BLaER1 treated with 17β-estradiol and CSF1 and Interleukin-3, amounts not matched to agents 10 nM and 100 nM (cell line): Measurements from ENCODE around the gene LAMB4.

Experiments
- H3K27ac ChIP-seq, 11 experiments: shearing (Covaris generic); formaldehyde crosslinking; 2 replicates each; pipeline ENCODE4 v1.8.1; 2022
- H3K27me3 ChIP-seq, 11 experiments: shearing (Covaris generic); formaldehyde crosslinking; 2 replicates each; pipeline ENCODE4 v1.8.1; 2022
- H3K36me3 ChIP-seq, 11 experiments: shearing (Covaris generic); formaldehyde crosslinking; 2 replicates each; pipeline ENCODE4 v1.8.1; 2022
- H3K4me1 ChIP-seq, 10 experiments: shearing (Covaris generic); formaldehyde crosslinking; 2 replicates each; pipeline ENCODE4 v1.8.1; 2022
- H3K4me2 ChIP-seq, 11 experiments: shearing (Covaris generic); formaldehyde crosslinking; 2 replicates each; pipeline ENCODE4 v1.8.1; 2022
- H3K4me3 ChIP-seq, 10 experiments: shearing (Covaris generic); formaldehyde crosslinking; 2 replicates each; pipeline ENCODE4 v1.8.1; 2022
- H3K9ac ChIP-seq, 11 experiments: shearing (Covaris generic); formaldehyde crosslinking; 2 replicates each; pipeline ENCODE4 v1.8.1; 2022
- H3K9me3 ChIP-seq, 11 experiments: shearing (Covaris generic); formaldehyde crosslinking; replicated peaks in 1 of 11; 2 replicates each; pipeline ENCODE4 v1.8.1; 2022
- H4K20me1 ChIP-seq, 11 experiments: shearing (Covaris generic); formaldehyde crosslinking; 2 replicates each; pipeline ENCODE4 v1.8.1; 2022
- Cebpa-rat ChIP-seq, 11 experiments: shearing (Covaris generic); IDR thresholded peaks; 2 replicates each; pipeline ENCODE4 v1.8.1; 2022

Gene LAMB4

DNA sequence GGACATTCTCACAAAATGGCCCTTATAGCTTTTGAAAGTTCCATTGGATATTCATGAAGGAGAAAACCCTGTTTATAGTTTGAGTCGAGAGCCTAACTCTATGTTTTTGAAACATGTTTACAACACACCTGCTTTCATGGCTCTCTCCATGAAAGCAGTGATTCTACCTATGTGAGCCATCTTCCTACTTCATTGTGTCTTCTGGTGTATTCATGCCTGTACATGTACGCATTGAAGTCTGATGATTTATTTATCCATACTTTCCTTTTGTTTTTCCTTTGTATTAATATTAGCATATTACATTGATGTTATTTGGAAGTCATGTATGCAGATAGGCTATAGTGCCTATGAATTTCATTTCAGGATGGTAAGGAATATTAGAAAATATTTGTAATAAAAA is 58.0 kb downstream of the LAMB4 start:
- Histone ChIP-seq H3K36me3 (no peaks in the 10 kb centered on the region), H3K4me2 (no peak overlapping the region), H4K20me1 (no peaks in the 10 kb centered on the region), H3K9me3 (no peaks in the 10 kb centered on the region), H3K27me3 (no peaks in the 10 kb centered on the region), H3K27ac (no peak overlapping the region), H3K9ac (no peak overlapping the region), H3K4me1 (peaks cover 0 to 11% (median 6%) of the 10 kb centered on the region in 10 experiments; a peak in 10 of 20 replicates), H3K4me3 (no peak overlapping the region)
- TF ChIP-seq Cebpa-rat (IDR thresholded peaks at IDR 0.05), result no peak

DNA sequence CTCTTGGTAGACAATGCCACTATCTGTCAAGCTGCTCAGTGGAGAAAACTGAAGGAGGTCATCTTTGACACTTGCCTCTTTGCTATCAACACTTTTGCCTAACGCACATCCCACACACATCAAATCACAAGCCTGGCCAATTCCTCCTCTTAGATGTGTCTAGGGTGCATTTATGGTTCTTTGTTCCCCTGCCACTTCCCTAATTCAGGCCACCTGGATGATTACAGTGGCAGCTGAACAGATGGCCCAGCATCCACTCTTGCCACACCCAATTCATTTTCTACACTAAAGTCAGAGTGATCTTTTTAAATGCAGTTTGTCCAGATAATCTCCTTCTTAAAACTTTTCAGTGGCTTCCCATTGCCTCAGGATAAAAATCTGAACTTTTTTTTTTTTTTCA is 58.6 kb downstream of the LAMB4 start:
- H4K20me1 ChIP-seq, result no peaks in the 10 kb centered on the region
- H3K9me3 ChIP-seq, result no peaks in the 10 kb centered on the region
- no peaks in the 10 kb centered on the region for H3K27me3 ChIP-seq
- H3K9ac ChIP-seq, result no peak overlapping the region
- no peak for TF ChIP-seq Cebpa-rat (IDR thresholded peaks at IDR 0.05)
- H3K4me2 ChIP-seq, result no peak overlapping the region
- peaks cover 0 to 5% (median 2%) of the 10 kb centered on the region in 10 experiments; a peak in 8 of 20 replicates for H3K4me1 ChIP-seq
- H3K36me3 ChIP-seq, result no peaks in the 10 kb centered on the region
- H3K4me3 ChIP-seq, result no peak overlapping the region
- no peak overlapping the region for H3K27ac ChIP-seq

DNA sequence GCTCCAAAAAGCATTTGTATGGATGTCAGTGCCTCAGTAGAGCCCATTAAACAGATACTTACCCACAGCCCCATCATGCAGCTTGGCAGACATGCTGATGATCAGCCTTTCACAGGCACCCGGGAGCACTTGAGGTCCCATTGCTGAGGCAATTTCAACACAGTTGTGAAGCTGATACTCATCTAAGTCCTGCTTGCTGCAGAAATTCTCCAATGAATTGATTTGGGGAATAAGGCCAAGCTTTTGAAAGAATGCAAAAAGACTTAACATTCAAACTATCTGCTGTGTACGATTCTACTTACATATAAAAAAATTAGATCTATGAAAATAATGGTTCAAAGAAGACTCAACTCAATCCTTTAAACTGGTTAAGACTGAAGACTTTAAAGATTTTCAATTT is 60.5 kb downstream of the LAMB4 start:
- Histone ChIP-seq H3K9ac (no peak overlapping the region), H3K4me2 (no peak overlapping the region), H3K36me3 (no peaks in the 10 kb centered on the region), H3K27me3 (no peaks in the 10 kb centered on the region), H4K20me1 (no peaks in the 10 kb centered on the region), H3K27ac (no peak overlapping the region), H3K4me1 (no peaks in the 10 kb centered on the region), H3K9me3 (no peaks in the 10 kb centered on the region), H3K4me3 (no peak overlapping the region)
- no peak for TF ChIP-seq Cebpa-rat (IDR thresholded peaks at IDR 0.05)

DNA sequence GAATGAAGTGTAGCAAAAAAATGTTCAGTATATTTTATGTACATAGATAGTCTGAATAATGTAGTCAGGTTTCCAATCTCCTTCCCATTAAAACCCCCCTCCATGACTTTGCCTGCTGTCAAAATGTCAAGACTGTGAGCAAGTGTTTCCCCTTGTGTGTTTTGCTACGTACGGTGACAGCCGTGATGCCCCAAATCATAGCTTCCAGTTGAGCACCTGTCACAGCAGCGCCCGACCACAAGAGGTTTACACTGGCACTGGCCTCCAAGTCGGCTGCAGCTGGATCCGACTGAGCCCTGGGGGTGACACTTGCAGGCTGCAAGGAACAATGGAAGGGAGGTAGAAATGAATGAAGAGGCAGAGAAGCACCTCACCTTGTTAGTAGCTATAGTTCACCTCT is 62.3 kb downstream of the LAMB4 start:
- Histone ChIP-seq H3K9ac (no peak overlapping the region), H3K36me3 (no peaks in the 10 kb centered on the region), H3K27me3 (no peaks in the 10 kb centered on the region), H3K4me1 (0 out of 20 replicates have a peak, but pooled peaks cover 0 to 4% (median 0%) of the 10 kb centered on the region in 10 experiments), H3K4me2 (no peak overlapping the region), H3K4me3 (no peak overlapping the region), H4K20me1 (no peaks in the 10 kb centered on the region), H3K9me3 (no peaks in the 10 kb centered on the region), H3K27ac (no peak overlapping the region)
- TF ChIP-seq Cebpa-rat (IDR thresholded peaks at IDR 0.05), result no peak

DNA sequence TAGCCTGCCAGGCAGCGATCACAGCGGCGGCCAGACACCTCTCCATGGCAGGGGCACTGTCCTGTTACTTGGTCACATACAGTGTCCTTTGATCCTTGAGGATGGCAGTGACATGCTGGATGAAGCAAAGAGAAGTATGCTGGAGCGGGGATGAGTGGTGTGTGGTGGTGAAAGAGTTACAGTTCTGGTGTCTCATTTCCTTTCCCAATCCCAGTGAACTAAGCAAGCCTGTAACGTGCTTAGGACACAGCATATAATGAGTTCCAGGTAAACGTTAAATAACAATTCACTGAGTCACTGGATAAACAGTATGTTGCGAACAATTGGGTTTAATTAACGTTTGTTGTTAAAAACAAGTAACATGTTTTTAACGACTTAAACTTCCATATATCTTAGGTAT is 63.7 kb downstream of the LAMB4 start:
- no peak overlapping the region for H3K4me2 ChIP-seq
- no peak overlapping the region for H3K27ac ChIP-seq
- TF ChIP-seq Cebpa-rat (IDR thresholded peaks at IDR 0.05), result no peak

DNA sequence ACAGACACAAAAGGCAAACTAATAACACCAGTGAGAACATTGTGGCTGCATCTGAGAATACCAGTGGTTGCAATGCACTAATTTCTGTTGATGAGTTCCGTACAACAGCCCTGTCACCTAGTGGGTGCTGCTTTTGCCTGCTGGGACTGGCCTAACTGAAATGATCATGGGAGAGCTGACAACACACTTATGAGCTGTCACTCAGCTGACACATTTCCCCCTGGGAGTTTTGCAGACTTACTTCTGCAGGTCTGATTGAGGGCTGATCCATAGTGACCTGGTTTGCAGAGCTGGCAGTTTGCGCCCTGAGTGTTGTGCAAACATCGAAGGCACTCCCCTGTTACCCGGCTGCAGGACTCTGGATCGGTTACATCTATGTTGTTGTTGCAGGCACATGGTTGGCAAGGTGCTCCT is 66.6 kb downstream of the LAMB4 start:
- H3K27ac ChIP-seq, result no peak overlapping the region
- no peaks in the 10 kb centered on the region for H4K20me1 ChIP-seq
- no peak overlapping the region for H3K4me2 ChIP-seq
- no peaks in the 10 kb centered on the region for H3K36me3 ChIP-seq
- 0 out of 20 replicates have a peak, but pooled peaks cover 0 to 4% (median 0%) of the 10 kb centered on the region in 10 experiments for H3K4me1 ChIP-seq
- no peaks in the 10 kb centered on the region for H3K27me3 ChIP-seq
- H3K9me3 ChIP-seq, result no peaks in the 10 kb centered on the region
- no peak overlapping the region for H3K4me3 ChIP-seq
- TF ChIP-seq Cebpa-rat (IDR thresholded peaks at IDR 0.05), result no peak
- no peak overlapping the region for H3K9ac ChIP-seq

More for the DNA sequence above, 63.7 kb downstream of the LAMB4 start:
- Histone ChIP-seq H3K36me3 (no peaks in the 10 kb centered on the region), H3K27me3 (no peaks in the 10 kb centered on the region), H3K4me1 (0 out of 20 replicates have a peak, but pooled peaks cover 0 to 4% (median 0%) of the 10 kb centered on the region in 10 experiments), H4K20me1 (no peaks in the 10 kb centered on the region), H3K4me3 (no peak overlapping the region), H3K9ac (no peak overlapping the region), H3K9me3 (no peaks in the 10 kb centered on the region)

DNA sequence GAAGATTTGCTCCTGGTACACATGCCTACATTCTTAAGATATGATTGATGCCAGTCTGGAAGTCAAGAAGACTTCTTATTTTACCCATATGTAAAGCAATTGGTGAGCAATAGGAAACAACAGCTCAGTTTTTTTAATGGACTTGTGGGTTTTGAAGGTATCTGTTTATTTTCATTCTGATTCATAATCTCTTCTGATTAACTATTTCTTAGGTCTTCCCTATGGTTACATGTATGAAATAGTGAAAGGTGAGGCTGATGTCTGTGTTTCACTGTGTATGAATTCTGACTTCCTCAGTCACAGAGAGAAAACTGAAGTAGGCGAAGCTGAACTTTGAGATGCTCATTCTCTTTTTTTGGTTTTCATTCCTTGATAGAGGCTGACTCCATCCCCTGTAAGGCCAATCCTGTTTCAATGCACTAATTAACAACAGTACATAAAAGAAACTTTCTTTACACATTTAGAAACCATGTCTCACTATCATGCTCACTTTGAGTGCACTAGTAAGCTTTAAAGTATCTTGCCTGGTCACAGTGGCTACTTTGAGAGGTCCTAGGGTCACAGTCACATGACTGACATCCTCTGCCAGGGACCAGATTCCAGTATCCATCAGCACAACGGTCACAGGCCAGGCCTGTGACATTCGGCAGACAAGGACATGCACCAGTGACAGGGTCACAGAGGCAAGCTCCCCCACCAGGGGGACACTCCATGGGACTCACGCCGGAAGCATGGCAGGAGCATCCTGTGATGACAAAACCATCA is 67.7 kb downstream of the LAMB4 start:
- H3K27me3 ChIP-seq, result no peaks in the 10 kb centered on the region
- 0 out of 20 replicates have a peak, but pooled peaks cover 0 to 4% (median 0%) of the 10 kb centered on the region in 10 experiments for H3K4me1 ChIP-seq
- no peak overlapping the region for H3K9ac ChIP-seq
- no peaks in the 10 kb centered on the region for H3K9me3 ChIP-seq
- H3K4me3 ChIP-seq, result no peak overlapping the region
- no peak overlapping the region for H3K4me2 ChIP-seq
- H3K36me3 ChIP-seq, result no peaks in the 10 kb centered on the region
- H3K27ac ChIP-seq, result no peak overlapping the region
- no peak for TF ChIP-seq Cebpa-rat (IDR thresholded peaks at IDR 0.05)
- H4K20me1 ChIP-seq, result no peaks in the 10 kb centered on the region

DNA sequence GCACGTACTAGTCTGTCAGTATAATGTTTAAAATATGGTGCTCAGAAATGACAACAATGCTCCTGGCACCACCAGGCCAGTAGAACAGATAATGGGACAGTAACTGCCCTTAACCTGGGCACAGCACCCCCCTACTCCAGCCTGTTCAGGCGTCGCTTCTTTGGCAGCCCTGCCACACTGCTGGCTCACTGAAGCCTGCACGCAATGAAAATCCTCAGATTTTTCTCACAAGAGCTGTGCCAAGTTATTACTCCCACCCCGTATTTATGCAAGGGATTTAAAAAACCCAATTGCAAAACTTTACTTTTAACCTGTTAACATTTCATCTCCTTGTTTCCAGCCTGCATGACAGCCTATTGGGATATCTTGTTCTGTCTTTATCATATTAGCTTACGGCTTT is 70.6 kb downstream of the LAMB4 start:
- Histone ChIP-seq H3K4me2 (no peak overlapping the region), H3K9me3 (no peaks in the 10 kb centered on the region), H3K4me1 (0 out of 20 replicates have a peak, but pooled peaks cover 0 to 4% (median 0%) of the 10 kb centered on the region in 10 experiments), H4K20me1 (no peaks in the 10 kb centered on the region), H3K27me3 (no peaks in the 10 kb centered on the region), H3K36me3 (no peaks in the 10 kb centered on the region), H3K9ac (no peak overlapping the region), H3K4me3 (no peak overlapping the region), H3K27ac (no peak overlapping the region)
- no peak for TF ChIP-seq Cebpa-rat (IDR thresholded peaks at IDR 0.05)

DNA sequence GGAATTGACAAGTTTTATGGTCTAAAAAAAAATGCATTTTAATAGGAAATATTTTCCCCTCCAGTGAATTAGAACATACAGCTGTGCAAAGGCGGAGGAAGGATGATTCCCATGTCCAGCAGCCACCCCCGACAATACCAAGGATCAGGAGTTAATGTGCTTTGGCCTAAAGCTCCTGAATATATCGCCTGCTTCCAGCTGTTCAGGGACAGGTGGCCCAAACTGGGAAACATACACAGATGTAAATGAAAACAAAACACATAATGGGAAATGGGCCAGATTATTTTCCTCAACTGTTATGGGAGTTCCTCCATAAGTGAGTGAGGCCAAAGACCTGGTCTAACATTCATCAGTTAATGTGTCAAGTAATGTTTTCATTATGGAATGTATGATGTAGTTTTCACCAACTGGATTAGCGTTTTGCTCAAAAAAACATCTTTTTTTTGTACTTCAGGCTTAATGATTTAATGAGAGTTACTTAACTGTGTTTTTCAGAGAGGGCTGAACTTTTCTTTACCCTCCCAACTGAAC is 72.1 kb downstream of the LAMB4 start:
- Histone ChIP-seq H3K4me2 (no peak overlapping the region), H3K9ac (no peak overlapping the region), H3K36me3 (no peaks in the 10 kb centered on the region), H3K9me3 (no peaks in the 10 kb centered on the region), H3K4me1 (no peaks in the 10 kb centered on the region), H3K27ac (no peak overlapping the region), H4K20me1 (no peaks in the 10 kb centered on the region), H3K27me3 (no peaks in the 10 kb centered on the region), H3K4me3 (no peak overlapping the region)
- TF ChIP-seq Cebpa-rat (IDR thresholded peaks at IDR 0.05), result no peak

DNA sequence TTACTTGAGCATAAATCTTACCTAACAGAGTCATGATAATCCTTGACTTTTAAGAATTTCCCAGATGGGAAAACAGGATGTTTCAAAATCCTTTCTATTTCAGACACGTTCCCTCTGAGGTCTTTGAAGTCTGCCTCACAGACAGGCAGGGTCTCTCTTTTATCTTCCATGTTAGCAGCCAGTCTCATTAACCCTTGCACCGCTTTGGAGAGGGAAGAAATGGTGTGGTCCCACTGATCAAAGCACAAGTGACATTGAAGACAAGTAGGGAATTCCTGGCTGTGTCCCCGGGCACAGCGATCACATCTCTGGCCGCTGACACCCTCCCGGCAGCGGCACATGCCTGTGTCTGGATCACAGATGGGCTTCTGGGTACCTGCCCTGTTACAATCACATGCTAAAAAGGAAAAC is 74.5 kb downstream of the LAMB4 start:
- TF ChIP-seq Cebpa-rat (IDR thresholded peaks at IDR 0.05), result no peak
- Histone ChIP-seq H3K4me2 (no peak overlapping the region), H3K36me3 (no peaks in the 10 kb centered on the region), H4K20me1 (no peaks in the 10 kb centered on the region), H3K4me3 (no peak overlapping the region), H3K4me1 (peaks cover 0 to 5% (median 2%) of the 10 kb centered on the region in 10 experiments; a peak in 9 of 20 replicates), H3K27me3 (no peaks in the 10 kb centered on the region), H3K27ac (no peak overlapping the region), H3K9me3 (no peaks in the 10 kb centered on the region), H3K9ac (no peak overlapping the region)
